ENCODE data around the gene TM7SF3. TPM values are rescaled to one million over a fixed set of nuclear protein-coding genes. Genes with fewer than 3 reads are reported as not detected.

TM7SF3 gene
- total and polyA plus RNA-seq, 2 donors (not counting 3 experiments of a cell fraction or from before 2014, with no cell fraction given) = 54.8 to 70.7 TPM

GRCh38 chr12:27002141-27002540 is 12.0 kb downstream of the TM7SF3 start:
- Histone ChIP-seq H3K4me3 (replicated peaks in 1 of 3; ENCODE audit: insufficient read depth in 1 of 3, low read depth in 1 of 3, low read length in 3 of 3) (no peak overlapping the region), H2AFZ (ENCODE audit: low read depth, low read length) (no peak overlapping the region), H3K9me3 (replicated peaks; ENCODE audit: control insufficient read depth, insufficient read depth, low read length) (no peaks in the 10 kb centered on the region), H3K9me1 (replicated peaks; ENCODE audit: control insufficient read depth, extremely low read depth, insufficient read depth, low read length) (no peaks in the 10 kb centered on the region), H3K27me3 (ENCODE audit: control insufficient read depth in 2 of 2, insufficient read depth in 2 of 2, low read length in 2 of 2) (no peaks in the 10 kb centered on the region), H3K4me1 (ENCODE audit: control insufficient read depth, extremely low read depth, insufficient read depth, low read length) (peaks cover 18% of the 10 kb centered on the region), H3K79me2 (ENCODE audit: control insufficient read depth, insufficient read depth, low read length) (peaks cover 4% of the 10 kb centered on the region), H3K9ac (replicated peaks; ENCODE audit: extremely low read depth, insufficient read depth, low read length) (no peak overlapping the region), H3K36me3 (ENCODE audit: control insufficient read depth in 2 of 2, extremely low read depth in 1 of 2, insufficient read depth in 2 of 2, low read length in 2 of 2) (no peaks in the 10 kb centered on the region), H4K20me1 (replicated peaks; ENCODE audit: control insufficient read depth, extremely low read depth, insufficient read depth, low read length) (peaks cover 3% of the 10 kb centered on the region), H3K27ac (ENCODE audit: insufficient read depth, low read depth, low read length) (no peak overlapping the region), H3K4me2 (ENCODE audit: insufficient read depth, low read length) (no peak overlapping the region)
- FAIRE-seq (no peak), DNase-seq (ENCODE audit: low read depth, low spot score) (no peak)
- intact Hi-C loops (cut with micrococcal nuclease) (no loop called here), dilution Hi-C loops (cut with MboI; ENCODE audit: extremely low pct_ligation_motif_present, low sequenced_read_pairs) (no loop called here)
- POLR2A ChIA-PET = no interaction called here
- TF ChIP-seq CTCF (IDR thresholded peaks at IDR 0.05; ENCODE audit: extremely low read depth in 1 of 2, insufficient read depth in 1 of 2, low read depth in 1 of 2, low read length in 2 of 2) (no peak), JUN (IDR thresholded peaks at IDR 0.05; ENCODE audit: borderline replicate concordance, insufficient read depth, insufficient read length, low read depth) (no peak), MYC (IDR thresholded peaks at IDR 0.05; ENCODE audit: low read depth, low read length) (no peak), POLR2AphosphoS5 (IDR thresholded peaks at IDR 0.05; ENCODE audit: insufficient read depth, low read depth, low read length) (no peak), EZH2 (IDR thresholded peaks at IDR 0.05; ENCODE audit: borderline replicate concordance, low read depth, low read length, severe bottlenecking) (no peak), POLR2A (IDR thresholded peaks at IDR 0.05; ENCODE audit: low read depth, low read length) (no peak), FOS (IDR thresholded peaks at IDR 0.05; ENCODE audit: borderline replicate concordance, insufficient read depth, low read length) (no peak), GATA2 (IDR thresholded peaks at IDR 0.05; ENCODE audit: insufficient read depth, insufficient read length, low read depth, low read length) (no peak), MAX (IDR thresholded peaks at IDR 0.05; ENCODE audit: insufficient read depth, insufficient read length) (no peak)
- BruUV-seq (replicated peaks) = no TSS peak
- CTCF ChIA-PET = interaction anchor here (1.1 to 2.3 kb wide), 3 partner anchors 12 to 60 kb away, joined by 3 to 25 read pairs (median 3); partner anchors contain the start of gene TM7SF3

Measured in endothelial cell of umbilical vein (primary cell).